GM19397 (cell line): ENCODE measurements around the gene CXADR.
A peak's percentile ranks its signal among the peaks of the same experiment; 100 is the strongest.

Source experiments
- ATAC-seq: cut with Tn5 transposase; IDR thresholded peaks from one replicate; pipeline ENCODE4 v1.9.1; 2021; ENCODE audit warnings: mild to moderate bottlenecking, moderate library complexity; ENCODE audit not compliant: unreplicated experiment

CXADR gene

DNA sequence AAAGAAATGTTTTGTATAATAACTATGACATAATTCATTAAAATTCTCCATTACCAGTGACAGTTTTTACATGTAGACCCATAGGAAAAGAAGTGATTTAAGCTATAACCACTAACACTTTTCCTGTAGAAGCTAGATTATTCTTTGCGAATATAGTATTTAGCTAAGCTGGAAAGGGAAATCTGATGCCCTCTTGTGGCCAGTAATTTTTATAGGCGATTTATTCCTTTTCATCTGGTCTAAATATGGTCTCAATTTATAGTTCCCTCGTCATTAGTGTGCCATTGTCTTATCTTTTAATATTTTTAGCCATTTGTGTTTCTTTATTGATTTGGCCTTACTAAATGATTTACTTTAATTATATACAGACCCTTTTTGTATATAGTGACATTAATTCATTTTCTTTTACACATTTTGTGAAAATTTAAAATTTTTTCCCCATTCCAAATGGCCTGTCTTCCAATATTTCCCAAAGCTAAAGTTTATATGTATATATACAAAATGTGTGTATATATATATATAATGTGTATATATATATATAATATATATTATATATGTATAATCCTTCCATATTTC lies 73.1 kb downstream of the CXADR start:
- no peak for ATAC-seq

DNA sequence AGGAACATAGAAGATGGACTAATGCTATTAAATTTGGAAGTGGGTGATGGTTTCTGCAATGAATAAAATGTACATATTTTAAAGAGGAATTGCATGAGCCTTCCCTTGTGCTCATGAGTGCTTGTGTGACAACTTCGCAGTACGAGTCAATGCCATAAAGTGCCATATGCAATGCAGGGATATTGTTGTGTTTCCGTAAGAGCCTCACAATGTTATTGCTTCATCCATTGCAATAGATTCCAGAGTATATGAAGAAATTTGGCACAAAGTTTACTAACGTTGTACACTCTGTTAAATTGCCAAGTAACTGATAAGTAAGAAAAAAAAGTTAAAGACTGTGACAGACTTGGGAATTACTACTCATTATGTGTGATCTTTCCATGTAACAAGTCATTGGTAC lies 77.6 kb downstream of the CXADR start:
- no peak for ATAC-seq

DNA sequence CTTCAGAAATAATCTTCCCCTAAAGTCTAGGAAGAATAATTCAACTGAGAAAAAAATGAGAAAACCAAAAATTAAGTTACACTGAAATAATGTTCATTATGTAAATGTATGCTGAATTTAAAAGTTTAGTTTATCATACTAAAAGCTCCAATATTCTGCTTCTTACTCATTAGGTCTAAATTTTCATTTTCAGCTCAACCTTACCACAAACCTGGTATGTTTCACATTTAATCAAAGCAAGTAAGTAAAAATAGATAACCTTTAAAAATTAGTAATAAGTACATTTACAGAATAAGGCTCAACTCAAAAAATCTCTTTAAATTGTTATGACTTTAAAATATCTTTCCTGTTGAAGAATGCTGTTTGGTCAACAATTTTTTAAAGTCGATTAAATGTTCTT lies 84.8 kb downstream of the CXADR start:
- no peak for ATAC-seq

DNA sequence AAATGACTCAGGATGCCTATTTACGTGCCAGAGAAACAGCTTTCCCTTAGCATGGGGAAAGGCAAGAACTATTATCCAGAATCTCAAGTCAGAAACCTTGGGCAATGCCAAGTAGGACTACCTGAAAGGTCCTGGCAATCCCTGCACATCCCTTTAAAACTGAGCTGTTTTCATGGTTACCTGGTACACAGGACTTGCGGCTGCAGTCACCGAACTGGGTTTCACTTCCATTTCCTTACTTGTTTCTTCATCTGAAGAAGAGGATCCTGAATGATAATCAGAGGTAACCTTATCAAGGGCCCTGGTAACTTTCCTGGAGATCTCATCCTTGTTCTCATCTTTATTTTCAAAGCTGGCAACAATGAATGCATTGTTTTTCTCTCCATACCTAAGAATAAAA lies 85.6 kb downstream of the CXADR start:
- ATAC-seq, result peak; percentile 67

DNA sequence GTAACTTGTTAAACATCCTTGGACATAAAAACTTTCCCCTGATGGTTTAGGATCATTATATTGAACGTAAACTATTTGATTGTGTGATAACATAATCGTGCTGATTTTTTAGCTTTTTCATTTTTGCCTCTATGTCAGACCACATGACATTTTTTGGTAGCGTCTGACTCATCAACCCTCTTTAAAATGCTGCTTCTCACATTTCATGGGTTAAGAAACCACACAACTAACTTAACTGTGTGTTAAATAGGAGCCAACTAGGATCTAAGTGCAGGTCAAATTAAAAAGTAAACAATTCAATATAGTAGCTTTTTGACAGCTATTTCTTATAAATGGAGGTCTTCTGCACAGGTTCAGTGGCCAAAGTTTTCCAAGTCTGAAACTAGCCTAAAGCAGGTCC lies 90.0 kb downstream of the CXADR start:
- no peak for ATAC-seq

DNA sequence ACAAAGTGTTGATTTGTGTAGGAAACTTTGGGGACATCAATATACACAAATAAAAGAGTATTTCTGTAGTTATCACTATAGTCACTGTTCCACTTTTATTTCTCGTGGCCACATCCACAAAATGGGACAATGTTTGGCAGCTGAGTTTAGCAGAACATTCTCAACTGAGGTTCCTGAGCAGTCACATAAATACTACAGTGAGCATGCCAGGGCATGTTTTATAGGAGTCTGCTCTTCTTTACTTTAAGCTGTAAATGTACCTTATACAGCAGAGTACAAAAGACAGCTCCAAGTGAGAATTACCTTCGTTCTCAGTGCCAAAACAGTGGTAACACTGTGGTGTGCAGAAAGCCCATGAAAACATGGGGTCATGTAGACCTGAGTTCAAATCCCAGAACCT lies 94.8 kb downstream of the CXADR start:
- no peak for ATAC-seq

DNA sequence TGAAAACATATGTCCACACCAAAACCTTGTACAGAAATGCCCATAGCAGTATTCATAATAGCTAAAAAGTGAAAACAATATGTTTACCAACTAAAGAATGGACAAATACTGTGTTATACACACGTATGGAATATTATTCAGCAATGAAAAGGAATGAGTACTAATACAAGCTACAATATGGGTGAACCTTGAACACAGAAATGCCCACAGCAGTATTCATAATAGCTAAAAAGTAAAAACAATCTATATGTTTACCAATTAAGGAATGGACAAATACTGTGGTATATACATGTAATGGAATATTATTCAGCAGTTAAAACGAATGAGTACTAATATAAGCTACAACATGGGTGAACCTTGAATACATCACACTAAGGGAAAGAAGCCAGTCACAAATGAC lies 96.8 kb downstream of the CXADR start:
- ATAC-seq, result no peak

DNA sequence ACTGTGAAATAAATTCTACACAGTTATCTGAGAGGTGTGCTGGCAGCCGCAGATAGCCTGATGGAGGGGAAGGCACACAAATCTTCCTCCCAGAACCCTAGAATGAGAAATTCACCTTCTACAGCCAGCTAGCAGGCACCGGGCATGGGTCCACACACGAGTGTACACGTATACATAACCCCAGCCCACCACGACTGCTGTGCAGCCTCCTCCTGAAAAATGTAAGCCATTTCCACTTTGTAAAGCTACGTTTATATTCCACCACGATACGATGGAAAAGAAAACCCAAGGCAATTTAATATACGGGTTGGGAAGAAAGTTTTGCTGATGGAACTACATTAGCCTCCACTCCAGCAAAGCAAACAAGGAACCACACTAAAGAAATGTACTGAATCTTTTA lies 98.1 kb downstream of the CXADR start:
- ATAC-seq, result no peak

DNA sequence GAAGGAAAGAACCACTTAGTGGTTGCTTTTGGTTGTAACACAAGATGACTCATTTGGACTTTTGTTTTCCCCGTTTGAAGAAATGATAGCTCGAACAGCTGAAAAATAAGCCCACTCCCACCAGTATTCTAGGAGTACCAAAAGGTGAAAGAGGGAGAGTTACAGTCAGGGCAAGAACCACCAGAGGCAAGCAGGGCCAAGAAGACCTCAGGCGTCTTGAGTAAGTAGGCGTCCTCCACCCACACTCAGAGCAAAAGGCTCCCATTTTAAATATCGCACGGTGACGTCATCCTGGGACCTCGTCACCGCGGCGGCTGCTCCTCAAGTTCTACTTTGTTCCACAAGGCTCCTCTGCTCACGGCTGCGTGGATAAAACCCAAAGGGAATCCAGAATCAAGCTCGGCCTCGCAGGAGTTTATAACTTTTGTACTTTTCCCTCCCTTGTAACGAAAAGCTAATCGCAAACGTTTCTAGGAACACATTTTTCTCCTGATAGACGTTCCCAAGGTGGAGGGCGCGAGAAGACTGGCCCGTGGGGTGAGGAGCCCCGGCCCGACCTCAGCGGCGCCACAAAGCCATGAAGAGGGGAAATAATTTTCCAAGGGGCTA lies 98.7 kb downstream of the CXADR start:
- peak; percentile 53 for ATAC-seq

DNA sequence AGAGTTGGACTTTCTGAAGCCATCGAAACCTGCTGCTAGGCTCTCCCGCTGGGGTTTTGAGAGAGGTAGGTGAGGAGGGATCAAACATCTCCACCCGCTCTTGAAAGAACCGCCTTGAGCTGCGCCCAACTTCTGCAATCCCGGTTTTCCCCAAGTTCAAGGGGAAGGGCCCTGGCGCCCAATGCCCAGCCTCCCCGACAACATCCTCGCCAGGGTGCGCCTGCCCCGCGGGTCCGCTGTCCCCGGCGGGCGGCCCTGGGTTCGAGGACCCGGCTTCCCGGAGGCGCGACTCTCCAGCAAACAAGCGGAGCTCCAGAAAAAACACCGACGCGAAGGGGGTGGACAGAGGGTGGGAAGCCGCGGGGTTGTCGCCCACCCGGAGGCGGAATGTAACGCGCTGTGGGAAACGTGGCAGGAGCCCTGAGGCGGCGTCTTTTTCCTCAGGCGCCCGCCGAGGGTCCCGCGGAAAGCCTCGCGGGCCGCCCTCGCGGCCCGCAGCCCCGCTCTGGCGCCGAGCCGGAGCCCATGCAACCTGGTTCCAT lies 99.3 kb downstream of the CXADR start:
- peak; percentile 4 for ATAC-seq

DNA sequence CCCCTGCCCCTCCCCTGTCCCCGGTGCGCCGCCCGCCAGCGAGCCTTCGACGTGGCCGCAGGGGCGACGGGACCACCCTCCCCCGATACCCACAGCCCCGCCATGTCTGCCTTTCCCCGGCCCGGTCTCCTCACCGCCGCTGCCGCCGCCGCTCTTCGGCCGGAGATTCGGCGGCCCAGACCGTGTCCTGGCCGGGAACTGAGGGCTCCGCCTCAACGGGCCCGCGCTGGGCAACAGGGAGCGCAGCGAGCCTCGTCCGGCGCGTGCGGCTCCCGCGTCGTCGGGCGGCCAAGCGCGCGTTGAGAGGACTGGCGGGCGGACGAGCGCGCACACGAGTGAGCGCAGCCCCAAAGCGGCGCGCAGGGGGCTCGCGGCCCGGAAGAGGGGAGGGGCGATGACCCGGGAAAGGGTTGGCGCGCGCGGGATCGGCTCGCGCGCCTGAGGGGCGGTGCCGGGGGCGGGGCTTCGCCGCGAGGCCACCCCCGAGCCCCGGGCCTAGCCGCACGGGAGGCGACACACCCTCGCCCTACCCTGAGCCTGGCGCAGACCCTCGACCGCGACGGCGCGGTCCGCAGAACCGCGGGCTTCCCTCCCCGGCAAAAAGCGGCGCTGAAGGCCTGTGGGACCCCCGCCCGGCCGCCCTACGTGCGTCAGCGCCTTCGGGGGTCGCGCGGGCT lies 99.9 kb downstream of the CXADR start, which contains the start of gene BTG3:
TSS of gene BTG3 (minus strand) at position 337 of the 677 bp plus-strand sequence. CDS start 3,757 bp downstream, outside the sequence.
- ATAC-seq, result peak; percentile 82

DNA sequence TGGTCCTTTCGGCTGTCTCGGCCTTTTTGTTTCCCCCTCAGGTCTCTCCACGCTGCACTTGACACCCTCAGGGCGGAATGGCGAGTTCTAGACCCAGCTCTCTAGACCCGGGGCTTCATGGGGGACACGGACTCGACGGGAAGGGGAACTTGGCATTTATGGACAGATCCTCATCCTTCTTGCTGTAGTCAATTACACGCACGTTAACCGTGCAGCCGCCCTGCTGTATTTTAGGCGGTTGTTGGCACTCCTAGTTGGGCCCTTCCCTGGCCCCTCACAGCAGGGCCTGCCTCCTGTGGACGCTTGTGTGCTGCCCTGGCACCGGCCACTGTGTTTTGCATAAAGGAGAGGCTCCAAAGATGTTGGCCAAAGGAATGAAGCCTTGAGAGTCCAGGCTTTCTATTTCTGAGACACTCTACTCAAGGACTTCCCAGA lies 100.4 kb downstream of the CXADR start:
- ATAC-seq, result no peak

DNA sequence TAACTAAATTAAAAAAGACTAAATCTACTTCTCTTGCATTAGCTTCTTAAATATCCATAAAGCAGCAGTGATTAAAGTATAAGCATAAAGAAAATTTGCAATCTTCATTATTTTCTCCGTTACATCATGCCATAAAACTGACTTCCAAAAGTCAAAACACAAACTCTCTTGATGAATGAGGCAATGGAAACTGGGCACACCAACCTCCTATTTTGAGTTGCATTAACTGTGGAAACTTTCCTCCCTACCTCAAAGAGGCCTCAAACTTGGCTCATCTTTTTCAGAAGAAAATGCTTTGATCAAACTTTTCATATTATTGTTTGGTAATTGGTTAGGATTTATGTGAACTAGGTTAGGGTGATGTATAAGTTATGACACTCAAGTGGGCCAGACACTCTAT lies 104.0 kb downstream of the CXADR start:
- ATAC-seq, result no peak

DNA sequence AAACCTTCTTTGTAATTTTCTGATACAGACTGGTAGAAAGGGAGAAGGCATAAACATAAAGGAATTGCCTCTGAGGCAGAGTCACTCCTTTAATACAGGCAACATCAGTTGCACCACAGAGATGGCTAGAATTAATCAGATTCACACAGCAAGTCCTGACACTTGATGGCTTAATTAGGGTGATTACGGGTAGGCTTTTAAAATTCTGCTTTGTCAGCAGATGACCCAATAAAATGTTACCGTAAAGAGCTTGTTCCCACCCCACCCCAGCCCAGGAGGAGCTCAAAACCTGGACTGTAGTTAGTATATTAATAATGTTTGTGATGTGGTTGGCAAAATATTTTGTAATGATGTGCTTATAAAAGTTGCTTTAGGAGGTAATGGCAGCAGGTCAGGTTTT lies 109.2 kb downstream of the CXADR start:
- no peak for ATAC-seq

DNA sequence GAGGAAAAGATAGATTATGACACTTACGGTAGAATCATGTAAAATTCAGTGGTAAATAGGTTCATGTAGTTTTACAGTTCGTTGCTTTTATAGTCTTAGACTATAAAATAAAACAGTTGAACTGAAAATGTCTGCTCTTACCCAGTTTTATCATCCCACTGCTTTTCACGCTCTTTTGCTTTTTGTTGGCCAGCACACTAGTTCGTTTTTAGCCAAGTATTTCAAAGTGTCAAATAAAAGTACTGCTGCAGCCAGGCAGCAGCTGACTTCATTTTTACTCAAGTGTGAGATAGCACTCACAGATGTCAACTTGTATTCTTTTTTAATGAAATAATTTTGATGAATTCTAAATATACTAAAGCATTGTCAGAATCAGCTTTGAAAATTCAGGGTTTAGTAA lies 118.4 kb downstream of the CXADR start:
- ATAC-seq, result no peak

DNA sequence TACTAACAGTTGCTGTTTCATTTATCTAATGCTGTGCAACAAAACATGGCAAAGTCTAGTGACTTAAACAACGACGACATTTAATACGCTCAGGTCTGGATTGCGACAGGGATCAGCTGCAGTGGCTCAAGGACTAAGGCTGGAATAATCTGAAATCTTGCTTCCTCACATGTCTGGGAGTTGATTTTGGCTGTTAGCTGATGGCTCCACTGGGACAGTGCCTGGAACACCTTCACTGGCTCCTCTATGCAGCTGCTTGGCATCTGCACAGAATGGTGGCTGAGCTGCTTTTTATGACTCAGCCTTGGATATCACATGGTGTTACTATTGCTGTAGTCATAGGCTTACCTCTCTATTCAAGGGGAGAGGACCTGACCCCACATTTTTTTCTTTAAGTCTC lies 123.9 kb downstream of the CXADR start:
- ATAC-seq, result no peak

DNA sequence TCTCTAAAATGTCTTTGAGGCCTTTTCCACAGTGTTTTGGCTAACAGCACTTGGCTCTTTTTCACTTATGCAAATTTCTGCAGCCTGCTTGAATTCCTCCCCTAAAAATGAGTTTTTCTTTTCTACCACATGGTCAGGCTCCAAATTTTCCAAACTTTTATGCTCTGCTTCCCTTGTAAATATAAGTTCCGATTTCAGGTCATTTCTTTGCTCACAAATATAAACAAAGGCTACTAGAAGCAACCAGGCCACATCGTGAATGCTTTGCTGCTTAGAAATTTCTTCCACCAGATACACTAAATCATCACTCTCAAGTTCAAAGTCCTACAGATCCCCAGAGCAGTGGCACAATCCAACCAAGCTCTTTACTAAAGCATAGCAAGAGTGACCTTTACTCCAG lies 128.0 kb downstream of the CXADR start:
- ATAC-seq, result no peak
